HEK293 (cell line): ENCODE data around the gene TMEM50B.
"Not testable (repeated sequence)": the region's sequence is repeated elsewhere in the genome, so short reads cannot be mapped to it uniquely, and the experiment has no call there.

ENCODE experiments used
- CTCF ChIA-PET: fragments of 350-600 bp; formaldehyde crosslinking; extraction: SDS; loops from one replicate; lab custom pipeline; 2021; ENCODE audit warnings: antibody characterized with exemption; lab: Yijun Ruan, JAX
- POLR2A ChIA-PET: fragments of 300-600 bp; formaldehyde crosslinking; extraction: SDS; loops from one replicate; lab custom pipeline; 2020; ENCODE audit warnings: antibody characterized with exemption, inconsistent platforms; lab: Yijun Ruan, JAX
- H3K27ac ChIP-seq: fragments of 200-500 bp; sonication (Bioruptor generic); 2 replicates; pipeline ENCODE4 v1.5.1; 2014; ENCODE audit warnings: low read depth, low read length, control low read depth, inconsistent platforms; ENCODE audit errors: extremely low read depth
- H3K36me3 ChIP-seq, 2 experiments: fragments of 200-500 bp in 1 of 2; sonication (Bioruptor generic) in 1 of 2; 1 replicate in 1 of 2; 2 replicates in 1 of 2; pipeline ENCODE4 v1.5.1; 2014 to 2017; ENCODE audit warnings: inconsistent platforms in 2 of 2, low read length in 2 of 2; ENCODE audit not compliant: control insufficient read depth in 2 of 2, insufficient read depth in 1 of 2
- H3K4me1 ChIP-seq: fragments of 200-500 bp; sonication (Bioruptor generic); 2 replicates; pipeline ENCODE4 v1.5.1; 2014; ENCODE audit warnings: mild to moderate bottlenecking, low read length, inconsistent platforms; ENCODE audit not compliant: control insufficient read depth, insufficient read depth
- H3K4me3 ChIP-seq: 2 replicates; pipeline ENCODE4 v1.5.1; 2011; ENCODE audit warnings: low read depth, mild to moderate bottlenecking, control low read depth, low read length, moderate library complexity
- H3K9me3 ChIP-seq: fragments of 200-500 bp; sonication (Bioruptor generic); 2 replicates; pipeline ENCODE4 v1.5.1; 2014; ENCODE audit warnings: low read depth, low read length, inconsistent platforms; ENCODE audit not compliant: control insufficient read depth, insufficient read depth
- GLIS1 ChIP-seq: fragments of 450-650 bp; formaldehyde crosslinking; IDR thresholded peaks from 2 replicates; pipeline ENCODE4 v1.5.1; 2016; ENCODE audit warnings: missing biosample characterization, missing genetic modification characterization
- SETDB1 ChIP-seq: IDR thresholded peaks from one replicate; pipeline ENCODE4 v1.6.1; 2017; ENCODE audit warnings: mild to moderate bottlenecking, low read length, moderate library complexity, mixed read lengths; ENCODE audit not compliant: insufficient read length
- YY1 ChIP-seq: fragments of 450-650 bp; formaldehyde crosslinking; IDR thresholded peaks from 2 replicates; pipeline ENCODE4 v1.5.1; 2018; ENCODE audit warnings: missing biosample characterization, missing genetic modification characterization
- ZBTB48 ChIP-seq: fragments of 450-650 bp; formaldehyde crosslinking; IDR thresholded peaks from 2 replicates; pipeline ENCODE4 v1.5.1; 2016; ENCODE audit warnings: missing biosample characterization, missing genetic modification characterization
- ZNF121 ChIP-seq: fragments of 450-650 bp; formaldehyde crosslinking; IDR thresholded peaks from 2 replicates; pipeline ENCODE4 v1.5.1; 2016; ENCODE audit warnings: missing biosample characterization, missing genetic modification characterization
- ZNF138 ChIP-seq: fragments of 450-650 bp; formaldehyde crosslinking; IDR thresholded peaks from 2 replicates; pipeline ENCODE4 v1.5.1; 2016; ENCODE audit warnings: missing biosample characterization, missing genetic modification characterization, borderline replicate concordance
- ZNF221 ChIP-seq: fragments of 450-650 bp; formaldehyde crosslinking; IDR thresholded peaks from 2 replicates; pipeline ENCODE4 v1.5.1; 2017; ENCODE audit warnings: missing biosample characterization, missing genetic modification characterization, borderline replicate concordance
- ZNF239 ChIP-seq: fragments of 450-650 bp; formaldehyde crosslinking; IDR thresholded peaks from 2 replicates; pipeline ENCODE4 v1.5.1; 2016; ENCODE audit warnings: missing biosample characterization, missing genetic modification characterization
- ZNF274 ChIP-seq, 2 experiments: fragments of 200-500 bp in 1 of 2; fragments of 450-650 bp in 1 of 2; sonication (Bioruptor generic) in 1 of 2; formaldehyde crosslinking in 1 of 2; IDR thresholded peaks; 2 replicates each; pipeline versions ENCODE4 v1.5.1 to v1.6.1; 2014 to 2016; ENCODE audit warnings: borderline replicate concordance in 1 of 2, inconsistent platforms in 1 of 2, low read length in 1 of 2, missing biosample characterization in 1 of 2, missing genetic modification characterization in 1 of 2
- ZNF354C ChIP-seq: fragments of 450-650 bp; formaldehyde crosslinking; IDR thresholded peaks from 2 replicates; pipeline ENCODE4 v1.5.1; 2016; ENCODE audit warnings: missing biosample characterization, missing genetic modification characterization, low read depth, borderline replicate concordance
- ZNF521 ChIP-seq: fragments of 450-650 bp; formaldehyde crosslinking; IDR thresholded peaks from 2 replicates; pipeline ENCODE4 v1.5.1; 2017; ENCODE audit warnings: missing biosample characterization, mild to moderate bottlenecking, missing genetic modification characterization
- ZNF530 ChIP-seq: fragments of 450-650 bp; formaldehyde crosslinking; IDR thresholded peaks from 2 replicates; pipeline ENCODE4 v1.5.1; 2016; ENCODE audit warnings: low read depth, missing biosample characterization, missing genetic modification characterization
- ZNF645 ChIP-seq: fragments of 450-650 bp; formaldehyde crosslinking; IDR thresholded peaks from 2 replicates; pipeline ENCODE4; 2016; ENCODE audit warnings: missing biosample characterization, missing genetic modification characterization
- ZNF664 ChIP-seq: fragments of 450-650 bp; formaldehyde crosslinking; IDR thresholded peaks from 2 replicates; pipeline ENCODE4 v1.5.1; 2016; ENCODE audit warnings: missing biosample characterization, missing genetic modification characterization
- ZNF843 ChIP-seq: fragments of 450-650 bp; formaldehyde crosslinking; IDR thresholded peaks from 2 replicates; pipeline ENCODE4 v1.5.1; 2016; ENCODE audit warnings: missing biosample characterization, missing genetic modification characterization

The TMEM50B gene

GRCh38 chr21:33469183-33469582 is 10.6 kb downstream of the TMEM50B start:
- not testable (repeated sequence) for H3K27ac ChIP-seq, H3K36me3 ChIP-seq, H3K4me1 ChIP-seq, H3K9me3 ChIP-seq, H3K4me3 ChIP-seq
- peak; percentile 72 for TF ChIP-seq ZNF121
- POLR2A ChIA-PET, result interaction anchor here (0.6 to 2.8 kb wide), 2 partner anchors 10 to 68 kb away, joined by 5 to 12 read pairs; partner anchors contain the start of gene TMEM50B
- CTCF ChIA-PET, result interaction anchor here (0.9 kb wide), 1 partner anchor 12 kb away, joined by 3 read pairs; no protein-coding TSS in a partner anchor

DNA sequence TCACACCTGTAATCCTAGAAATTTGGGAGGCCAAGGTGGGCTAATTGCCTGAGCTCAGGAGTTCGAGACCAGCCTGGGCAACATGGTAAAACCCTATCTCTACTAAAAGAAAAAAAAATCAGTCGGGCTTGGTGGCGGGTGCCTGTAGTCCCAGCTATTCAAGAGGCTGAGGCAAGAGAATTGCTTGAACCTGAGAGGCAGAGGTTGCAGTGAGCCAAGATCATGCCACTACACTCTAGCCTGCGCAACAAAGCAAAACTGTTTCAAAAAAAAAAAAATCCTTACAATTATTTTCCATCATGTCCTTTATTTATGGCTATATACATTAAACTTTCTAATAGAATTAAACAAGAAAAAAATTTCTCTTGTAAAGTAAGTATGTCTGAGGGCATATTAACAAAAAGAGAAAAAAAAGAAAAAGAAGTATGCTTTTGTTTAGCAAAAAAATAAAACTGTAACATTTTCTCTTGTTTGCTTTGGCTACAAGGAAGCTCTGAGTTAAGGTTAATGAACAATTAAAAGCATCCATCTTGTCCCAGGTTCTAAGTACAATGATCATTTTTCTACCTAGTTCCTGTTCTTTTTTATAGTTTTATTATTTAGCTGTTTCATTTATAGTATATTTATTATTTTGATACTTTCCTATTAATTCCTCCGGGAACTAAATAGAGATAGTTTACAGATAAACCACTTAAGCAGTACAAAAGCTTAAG is 18.1 kb downstream of the TMEM50B start:
- H3K4me1 ChIP-seq, result no peaks in the 10 kb centered on the region
- no peak overlapping the region for H3K4me3 ChIP-seq
- no peaks in the 10 kb centered on the region for H3K9me3 ChIP-seq
- CTCF ChIA-PET, result interaction anchor here (0.7 to 1.3 kb wide), 3 partner anchors 16 to 539 kb away, joined by 3 to 7 read pairs (median 3); no protein-coding TSS in a partner anchor
- peaks cover 8 to 14% of the 10 kb centered on the region in 2 experiments for H3K36me3 ChIP-seq
- TF ChIP-seq YY1 (tag by site-specific recombination), result no peak
- TF ChIP-seq SETDB1, result no peak
- no peak for TF ChIP-seq ZBTB48 (tag by site-specific recombination)
- no peak for TF ChIP-seq ZNF274 (IDR thresholded peaks at IDR 0.05; ENCODE audit: low read length)
- no peak for TF ChIP-seq ZNF274 (tag by site-specific recombination; IDR thresholded peaks at IDR 0.05; ENCODE audit: borderline replicate concordance)
- no peak for TF ChIP-seq ZNF239 (tag by site-specific recombination)
- no peak for TF ChIP-seq ZNF354C (tag by site-specific recombination)
- no peak for TF ChIP-seq ZNF521 (tag by site-specific recombination)
- no peak for TF ChIP-seq ZNF138 (tag by site-specific recombination)
- TF ChIP-seq ZNF530 (tag by site-specific recombination), result no peak
- TF ChIP-seq, all 188 proteins: peak for 0
- POLR2A ChIA-PET, result interaction anchor here (1.4 kb wide), 1 partner anchor 18 kb away, joined by 7 read pairs; the partner anchor contains the start of gene TMEM50B
- no peak overlapping the region for H3K27ac ChIP-seq

DNA sequence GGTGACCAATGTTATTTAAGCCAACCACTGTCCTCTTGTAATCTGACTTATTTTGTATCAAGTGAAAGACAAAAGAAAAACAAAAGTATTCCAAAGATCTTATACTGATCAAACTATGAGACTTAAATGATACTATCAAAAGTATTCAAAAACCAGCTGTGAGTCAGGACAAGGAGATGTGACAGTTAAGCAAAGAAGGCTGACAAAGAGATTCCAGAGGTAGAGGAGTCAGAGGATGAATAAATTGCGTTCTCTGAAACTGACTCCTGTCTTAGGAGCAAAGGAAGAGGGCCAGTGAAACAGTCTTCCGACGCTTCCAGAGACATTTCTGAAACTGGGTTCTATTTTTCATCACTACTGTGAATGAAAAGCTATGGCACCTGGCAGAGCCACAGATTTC is 20.9 kb downstream of the TMEM50B start:
- ChIA-PET CTCF (interaction anchor here (0.5 to 0.6 kb wide), 5 partner anchors 9 to 133 kb away, joined by 3 to 7 read pairs (median 3); no protein-coding TSS in a partner anchor), POLR2A (no interaction called here)
- H3K9me3 ChIP-seq, result no peaks in the 10 kb centered on the region
- TF ChIP-seq GLIS1 (no peak), ZNF645 (no peak), ZNF221 (tag by site-specific recombination) (no peak), ZNF664 (tag by site-specific recombination) (no peak), ZNF843 (tag by site-specific recombination) (no peak)
- H3K36me3 ChIP-seq, result peaks cover 8 to 17% of the 10 kb centered on the region in 2 experiments
- no peaks in the 10 kb centered on the region for H3K4me1 ChIP-seq
- H3K27ac ChIP-seq, result no peak overlapping the region
- no peak overlapping the region for H3K4me3 ChIP-seq
